HL-60/S4 treated with phorbol 12-myristate 13-acetate at 8.2 ng/mL for 4 days and 3 days (cell line): ENCODE measurements around the gene SPATA3.

ENCODE experiments used
- in situ Hi-C: fragments of 300-500 bp; cut with MboI; formaldehyde crosslinking; loops from 2 replicates; pipeline ENCODE4 v1.15.0; 2022; ENCODE audit warnings: low sequenced_read_pairs

SPATA3 gene

DNA sequence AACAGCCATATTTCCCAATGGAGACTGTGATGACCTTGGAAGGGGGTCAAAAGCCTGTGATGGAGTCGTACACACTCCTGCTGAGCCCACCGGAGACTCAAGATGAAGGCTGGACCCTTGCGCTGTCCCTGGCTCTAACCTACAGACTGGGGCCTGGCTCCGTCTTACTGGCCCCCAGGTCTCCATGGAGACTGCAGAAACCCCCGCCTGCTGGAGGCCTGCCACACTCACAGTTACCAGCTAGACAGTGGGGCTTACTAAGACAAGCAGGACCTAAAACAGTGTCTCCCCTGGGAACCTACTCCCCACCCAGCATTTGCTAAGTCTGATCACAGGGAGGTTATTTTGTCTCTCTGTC lies 51.0 kb downstream of the SPATA3 start:
- in situ Hi-C loops, result no loop called here

DNA sequence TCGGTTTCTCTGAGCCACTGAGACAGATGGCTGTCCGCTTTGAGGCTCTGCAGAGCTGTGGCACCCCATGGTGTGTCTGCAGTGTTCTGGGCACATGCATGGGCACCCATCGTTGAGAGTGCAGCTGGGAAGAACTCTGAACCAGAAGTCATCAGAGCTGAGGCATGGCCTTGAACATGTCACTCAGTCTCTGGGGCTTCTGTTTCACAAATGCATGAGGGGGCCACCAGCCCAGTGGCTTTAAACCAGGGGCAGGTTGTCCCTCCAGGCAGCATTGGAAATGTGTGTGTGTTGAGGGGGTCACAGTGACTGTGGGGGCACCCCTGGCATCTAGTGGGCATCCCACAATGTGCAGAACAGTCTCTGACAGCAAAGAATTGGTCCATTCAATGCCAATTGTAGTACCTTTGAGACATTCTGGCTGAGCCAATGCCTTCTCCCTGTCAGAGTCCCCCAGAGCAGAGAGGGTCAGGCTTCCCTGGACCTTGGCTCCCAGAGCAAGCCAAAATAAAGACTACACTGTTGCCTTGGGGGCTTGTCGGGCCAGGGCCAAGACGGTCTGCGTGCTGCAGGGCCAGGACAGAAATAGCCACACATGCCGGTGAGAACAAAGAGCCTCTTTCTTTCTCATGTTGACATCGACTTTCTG lies 51.5 kb downstream of the SPATA3 start:
- in situ Hi-C loops, result no loop called here

DNA sequence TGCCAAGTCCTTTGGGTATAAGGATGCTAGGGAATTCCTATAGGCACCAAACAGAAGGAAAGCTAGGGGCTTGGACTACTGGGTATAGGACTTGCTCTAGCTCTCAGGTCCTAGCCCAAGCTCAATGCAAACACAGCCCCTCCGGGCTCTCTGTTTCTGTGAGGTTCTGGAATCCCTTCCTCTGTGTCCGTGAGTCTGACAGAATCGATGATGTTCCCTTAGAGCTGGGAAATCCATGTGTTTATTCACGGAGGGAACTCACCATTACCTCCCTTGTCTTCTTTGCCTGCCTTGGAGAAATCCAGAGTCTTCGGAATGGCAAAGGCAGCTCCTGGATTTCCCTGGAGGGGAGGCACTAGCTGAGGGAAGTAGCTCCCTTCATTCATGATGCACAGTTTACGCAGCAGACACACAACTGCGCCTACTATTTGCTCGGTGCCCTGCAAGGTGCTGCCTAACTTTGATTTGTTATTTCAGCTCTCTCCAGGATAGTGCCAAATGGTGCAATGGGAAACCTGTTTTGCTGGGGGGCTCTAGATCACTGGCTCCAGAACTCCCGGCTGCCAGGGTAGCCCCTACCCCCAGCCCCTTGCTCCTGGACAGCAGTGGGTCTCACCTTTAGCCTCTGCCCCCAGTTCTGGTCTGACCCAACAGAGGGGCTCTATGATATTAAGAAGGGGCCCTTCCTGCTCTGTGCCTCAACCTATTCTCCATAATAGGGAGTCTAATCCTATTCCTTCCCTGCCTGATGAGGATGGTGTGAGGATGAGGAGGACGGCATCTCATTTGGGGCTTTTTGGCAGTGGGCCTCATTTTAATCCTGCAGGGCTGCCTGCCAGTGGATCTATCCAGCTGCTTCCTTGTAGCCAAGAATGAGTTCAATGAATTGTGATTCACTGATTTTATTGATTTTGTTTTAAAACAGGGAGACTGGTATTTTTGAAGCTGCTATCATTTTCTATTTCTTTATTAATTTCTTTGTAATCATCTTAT lies 52.3 kb downstream of the SPATA3 start:
- in situ Hi-C loops, result no loop called here

DNA sequence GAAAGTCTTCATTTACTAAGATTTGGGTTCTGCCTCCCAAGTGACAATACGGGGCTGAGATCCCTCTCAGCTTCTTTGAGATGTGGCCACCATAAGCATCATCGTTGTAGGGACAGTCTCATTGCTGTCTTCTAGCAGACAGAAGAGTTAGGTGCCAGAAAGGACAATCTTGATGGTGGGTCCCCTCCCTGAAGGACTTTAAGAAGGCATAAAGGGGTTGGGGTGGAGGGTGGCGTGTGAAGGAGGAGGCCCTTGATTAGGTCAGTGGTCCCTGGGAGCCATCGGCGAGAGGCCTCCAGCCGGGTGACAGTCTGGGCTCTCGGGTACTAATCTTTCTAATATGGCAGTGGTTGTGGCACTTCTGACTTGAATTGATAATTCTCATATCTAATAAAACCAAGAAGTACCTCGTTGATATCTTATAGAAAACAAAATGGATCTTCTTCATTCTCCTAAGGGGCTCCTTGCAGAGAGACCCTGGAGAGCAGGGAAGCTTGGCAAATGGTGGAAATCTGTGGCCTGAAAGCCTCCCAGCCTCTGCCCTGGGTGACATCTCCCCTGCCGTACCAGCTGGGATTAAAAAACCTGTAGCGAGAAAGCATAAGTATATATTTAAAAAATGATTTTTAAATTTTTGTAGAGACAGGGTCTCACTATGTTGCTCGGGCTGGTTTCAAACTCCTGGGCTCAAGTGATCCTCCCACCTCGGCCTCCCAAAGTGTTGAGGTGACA lies 53.5 kb downstream of the SPATA3 start:
- in situ Hi-C loops, result no loop called here

DNA sequence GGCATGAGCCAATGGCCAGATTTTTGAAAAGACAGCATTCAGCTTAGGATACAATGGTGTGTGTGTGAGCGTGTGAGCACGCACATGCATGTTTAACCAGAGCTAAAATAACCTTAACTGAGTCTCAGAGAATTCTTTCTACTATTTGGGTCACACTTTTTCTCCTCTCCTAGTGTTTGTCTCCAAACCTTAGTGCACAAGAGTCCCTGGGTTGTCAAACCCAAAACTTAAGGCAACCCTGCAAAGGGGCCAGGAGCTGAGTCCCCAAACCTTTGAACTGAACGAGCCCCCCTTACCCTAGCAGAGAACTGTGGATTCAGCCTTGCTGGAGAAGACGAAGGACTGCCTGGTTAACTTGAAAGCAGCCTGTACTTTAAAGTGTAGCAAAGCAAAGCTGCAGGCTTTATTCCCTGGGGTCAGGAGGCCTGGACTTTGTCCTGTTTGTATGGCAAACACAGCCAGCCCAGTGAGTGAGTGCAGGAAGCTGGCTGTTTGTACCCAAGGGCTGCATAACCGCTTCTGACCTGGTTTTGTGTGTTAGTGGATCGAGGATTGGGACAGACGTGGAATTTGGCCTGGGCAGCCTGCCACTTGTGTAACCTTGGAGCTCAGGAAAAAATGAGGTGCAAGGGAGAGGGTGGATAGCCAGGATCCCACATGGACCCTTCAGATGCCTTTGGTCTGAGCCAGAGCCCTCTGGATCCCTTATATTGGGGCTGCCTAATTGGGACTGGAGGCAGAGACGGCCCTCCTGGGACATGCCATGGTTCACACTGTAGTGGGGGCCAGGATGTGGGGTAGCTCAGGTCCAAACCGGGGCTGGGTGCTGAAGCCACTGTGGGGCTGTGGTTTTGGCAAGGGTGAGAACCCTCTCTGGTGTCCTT lies 54.3 kb downstream of the SPATA3 start:
- in situ Hi-C loops, result no loop called here

DNA sequence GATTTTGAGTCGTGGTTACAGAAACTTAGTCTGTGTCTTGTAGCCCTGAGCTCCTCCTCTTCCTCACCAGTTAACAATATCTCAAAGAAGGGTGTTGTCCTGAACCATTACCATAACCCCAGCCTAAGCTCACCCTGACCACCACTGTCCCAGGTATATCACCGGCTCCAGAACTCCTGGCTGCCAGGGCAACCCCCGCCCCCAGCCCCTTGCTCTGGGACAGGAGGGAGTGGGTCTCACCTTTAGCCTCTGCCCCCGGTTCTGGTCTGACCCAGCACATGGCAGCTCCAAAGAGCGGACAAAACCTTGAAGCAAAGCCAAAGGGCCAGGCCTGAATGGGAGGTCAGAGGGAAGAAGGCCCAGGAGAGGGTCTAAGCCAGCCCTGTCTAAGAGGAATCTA lies 55.2 kb downstream of the SPATA3 start:
- in situ Hi-C loops, result no loop called here

DNA sequence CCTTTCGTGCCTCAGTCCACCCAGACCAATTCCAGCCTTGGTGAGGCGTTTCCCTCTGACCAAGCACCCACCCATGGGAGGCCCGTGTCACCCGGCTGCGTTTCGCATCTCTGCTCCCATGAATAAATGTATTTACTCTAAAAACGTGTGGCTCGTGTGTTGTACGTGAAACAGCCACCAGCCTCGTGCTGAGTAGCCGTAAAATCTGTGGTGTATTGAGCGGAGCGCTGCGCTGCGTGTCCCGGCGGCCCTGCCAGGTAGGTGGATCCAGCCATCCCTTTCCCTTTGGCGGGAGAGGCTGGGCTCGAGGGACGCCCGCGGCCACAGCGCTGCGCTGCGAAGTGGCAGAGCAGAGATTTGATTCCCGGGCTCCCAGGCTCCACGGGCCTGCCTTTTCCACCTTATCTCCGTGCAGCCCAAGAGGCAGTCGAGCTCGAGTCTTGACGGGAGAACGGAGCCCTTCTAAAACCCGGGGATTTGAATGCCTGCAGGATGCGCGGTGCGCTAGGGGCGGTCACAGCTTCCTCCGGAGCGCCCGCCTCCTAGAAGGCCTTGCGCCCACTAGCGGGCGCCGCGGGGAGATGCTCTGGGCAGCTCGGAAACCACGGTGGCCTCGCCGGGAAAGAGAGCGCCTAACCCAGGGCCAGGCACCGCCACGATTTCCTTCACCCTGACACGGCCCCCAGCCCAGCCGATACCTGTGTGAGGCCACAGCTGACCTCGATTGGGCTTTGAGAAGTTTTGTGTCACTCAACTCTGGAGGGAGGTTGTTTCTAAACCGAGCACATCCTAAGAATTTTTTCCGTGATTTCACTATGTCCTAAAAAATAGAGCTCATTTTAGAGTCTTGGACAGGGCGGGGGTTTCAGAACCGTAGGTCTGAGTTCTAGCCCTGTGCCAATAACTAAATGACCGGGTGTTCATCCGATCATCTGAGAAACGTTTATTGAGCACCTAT lies 56.9 kb downstream of the SPATA3 start:
- in situ Hi-C loops, result no loop called here

DNA sequence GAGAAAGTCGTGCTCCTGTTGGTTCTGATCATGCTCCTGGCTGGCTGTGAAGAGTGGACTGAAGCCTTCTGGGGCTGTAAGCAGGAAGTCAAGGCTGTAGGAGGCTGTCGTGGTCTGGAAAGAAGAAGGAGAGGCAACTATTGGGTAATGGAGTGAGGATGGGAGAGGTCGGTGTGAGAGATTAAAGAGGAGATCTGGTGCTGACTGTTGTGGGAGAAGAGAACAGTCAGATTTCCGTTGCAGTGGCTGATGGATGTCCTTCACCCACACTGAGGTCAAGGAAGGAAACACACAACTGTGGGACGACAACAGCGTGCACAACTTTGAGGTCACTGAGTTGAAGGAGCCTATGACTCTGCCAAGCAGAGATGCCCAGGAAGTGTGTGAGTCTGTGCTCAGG lies 57.9 kb downstream of the SPATA3 start:
- in situ Hi-C loops, result no loop called here

DNA sequence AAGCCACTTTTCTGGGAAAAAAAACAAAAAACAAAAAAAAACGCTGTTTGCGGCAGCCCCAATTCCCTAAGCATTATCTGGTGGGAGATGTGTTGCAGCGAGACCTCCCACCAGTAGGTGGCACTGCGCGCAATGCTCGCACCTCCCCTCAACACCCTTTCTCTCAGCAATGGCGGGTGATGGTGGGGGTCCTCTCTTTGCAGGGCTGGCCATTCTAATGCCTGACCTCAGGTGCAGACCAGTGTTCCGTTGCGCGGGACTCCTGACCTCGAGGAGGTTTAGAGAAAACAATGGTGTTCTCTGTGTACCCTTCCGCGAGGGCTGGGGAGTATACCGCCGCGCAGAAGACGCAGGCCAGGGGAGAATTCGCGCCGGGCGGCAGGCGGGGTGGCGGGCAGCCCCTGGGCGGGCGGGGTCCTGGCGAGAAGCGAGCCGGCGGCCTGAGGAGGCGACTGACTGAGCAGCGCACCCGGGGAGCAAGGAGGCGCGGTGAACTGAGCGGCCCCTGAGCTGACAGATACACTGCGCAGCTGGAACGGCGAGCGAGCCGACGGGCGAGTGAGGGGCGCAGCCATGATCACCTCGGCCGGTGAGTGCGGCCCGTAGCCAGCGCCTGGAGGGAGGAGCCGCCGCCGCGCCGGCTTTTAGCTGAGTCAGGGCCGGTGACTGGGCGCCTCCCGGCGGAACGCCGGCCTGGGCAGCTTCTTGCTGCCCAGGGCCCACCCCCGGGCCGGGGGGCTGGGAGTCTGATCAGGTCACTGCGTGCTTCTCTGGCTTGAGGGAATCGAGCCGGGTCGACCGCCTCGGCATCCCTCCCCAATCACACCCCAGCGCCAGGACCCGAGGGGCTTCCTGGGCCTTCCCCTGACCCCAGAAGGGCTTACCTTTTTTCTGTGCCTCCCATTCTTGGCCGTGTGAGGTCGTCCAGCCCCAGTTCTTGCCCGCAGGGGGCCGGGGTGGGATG lies 60.8 kb downstream of the SPATA3 start, which contains the start of gene PSMD1:
Gene PSMD1, plus strand, starts transcription at position 415 of the 964 bp plus-strand sequence. Its CDS starts 159 bp downstream, at position 574.
- in situ Hi-C loops, result no loop called here

DNA sequence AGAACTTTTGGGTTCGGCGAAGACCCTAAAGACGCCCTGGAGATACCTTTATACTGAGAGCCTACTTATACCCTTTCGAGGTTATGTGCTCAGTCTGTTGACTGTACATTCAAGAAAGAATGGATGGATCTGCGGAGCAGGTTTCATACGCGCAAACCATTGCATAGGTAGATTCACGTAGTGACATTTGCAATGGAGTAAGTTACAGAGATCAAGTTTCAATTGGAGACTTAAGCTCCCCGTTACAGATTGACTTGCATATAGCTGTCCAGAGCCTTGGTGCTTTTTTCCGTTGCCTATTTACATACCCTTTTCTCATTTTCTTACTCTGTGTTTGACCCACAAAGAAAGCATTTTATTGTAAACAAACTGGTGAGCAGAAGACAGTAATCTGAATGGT lies 61.7 kb downstream of the SPATA3 start:
- in situ Hi-C loops, result no loop called here
